Nephron progenitor cell (in vitro differentiated cells): ENCODE results near the gene LIPC.

Experiments
- DNase-seq: peaks from one replicate; pipeline ENCODE4 v3.0.0; 2021
- H3K27ac Mint-ChIP-seq: 2 replicates; pipeline ENCODE4 v1.8.0; 2021; ENCODE audit warnings: mild to moderate bottlenecking, moderate library complexity, mixed read lengths
- H3K27me3 Mint-ChIP-seq: 2 replicates; pipeline ENCODE4 v1.8.0; 2021; ENCODE audit warnings: mild to moderate bottlenecking, low read depth, mixed read lengths; ENCODE audit not compliant: poor library complexity
- H3K36me3 Mint-ChIP-seq: 2 replicates; pipeline ENCODE4 v1.8.0; 2021; ENCODE audit warnings: low read depth, mixed read lengths
- H3K4me1 Mint-ChIP-seq: 2 replicates; pipeline ENCODE4 v1.8.0; 2021; ENCODE audit warnings: mixed read lengths
- H3K4me3 Mint-ChIP-seq: 2 replicates; pipeline ENCODE4 v1.8.0; 2021; ENCODE audit warnings: mild to moderate bottlenecking, moderate library complexity, mixed read lengths
- H3K9me3 Mint-ChIP-seq: 2 replicates; pipeline ENCODE4 v1.8.0; 2021; ENCODE audit warnings: mild to moderate bottlenecking, moderate library complexity, mixed read lengths
- TF ChIP-seq, protein P1 (sequence below): fragments of 200-600 bp; sonication (generic); IDR thresholded peaks from 2 replicates; pipeline ENCODE4 v1.5.0; 2021; ENCODE audit warnings: antibody characterized with exemption

Gene LIPC

GRCh38 chr15:58526647-58527192 is 94.9 kb downstream of the LIPC start:
- Mint-ChIP-seq H3K4me3 (no peak overlapping the region), H3K27me3 (peaks cover 15% of the 10 kb centered on the region), H3K4me1 (peaks cover 31% of the 10 kb centered on the region), H3K27ac (no peak overlapping the region), H3K9me3 (no peaks in the 10 kb centered on the region), H3K36me3 (no peaks in the 10 kb centered on the region)
- TF ChIP-seq, protein P1, sequence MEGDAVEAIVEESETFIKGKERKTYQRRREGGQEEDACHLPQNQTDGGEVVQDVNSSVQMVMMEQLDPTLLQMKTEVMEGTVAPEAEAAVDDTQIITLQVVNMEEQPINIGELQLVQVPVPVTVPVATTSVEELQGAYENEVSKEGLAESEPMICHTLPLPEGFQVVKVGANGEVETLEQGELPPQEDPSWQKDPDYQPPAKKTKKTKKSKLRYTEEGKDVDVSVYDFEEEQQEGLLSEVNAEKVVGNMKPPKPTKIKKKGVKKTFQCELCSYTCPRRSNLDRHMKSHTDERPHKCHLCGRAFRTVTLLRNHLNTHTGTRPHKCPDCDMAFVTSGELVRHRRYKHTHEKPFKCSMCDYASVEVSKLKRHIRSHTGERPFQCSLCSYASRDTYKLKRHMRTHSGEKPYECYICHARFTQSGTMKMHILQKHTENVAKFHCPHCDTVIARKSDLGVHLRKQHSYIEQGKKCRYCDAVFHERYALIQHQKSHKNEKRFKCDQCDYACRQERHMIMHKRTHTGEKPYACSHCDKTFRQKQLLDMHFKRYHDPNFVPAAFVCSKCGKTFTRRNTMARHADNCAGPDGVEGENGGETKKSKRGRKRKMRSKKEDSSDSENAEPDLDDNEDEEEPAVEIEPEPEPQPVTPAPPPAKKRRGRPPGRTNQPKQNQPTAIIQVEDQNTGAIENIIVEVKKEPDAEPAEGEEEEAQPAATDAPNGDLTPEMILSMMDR: no peak
- no peak for DNase-seq

- Mint-ChIP-seq H3K9me3 (no peaks in the 10 kb centered on the region), H3K27ac (no peak overlapping the region), H3K27me3 (peaks cover 15% of the 10 kb centered on the region), H3K4me3 (no peak overlapping the region), H3K36me3 (no peaks in the 10 kb centered on the region), H3K4me1 (peaks cover 22% of the 10 kb centered on the region)
- TF ChIP-seq, protein P1: no peak
- no peak for DNase-seq
These were observed 95.9 kb downstream of the LIPC start for GRCh38 chr15:58527573-58528187.

DNA sequence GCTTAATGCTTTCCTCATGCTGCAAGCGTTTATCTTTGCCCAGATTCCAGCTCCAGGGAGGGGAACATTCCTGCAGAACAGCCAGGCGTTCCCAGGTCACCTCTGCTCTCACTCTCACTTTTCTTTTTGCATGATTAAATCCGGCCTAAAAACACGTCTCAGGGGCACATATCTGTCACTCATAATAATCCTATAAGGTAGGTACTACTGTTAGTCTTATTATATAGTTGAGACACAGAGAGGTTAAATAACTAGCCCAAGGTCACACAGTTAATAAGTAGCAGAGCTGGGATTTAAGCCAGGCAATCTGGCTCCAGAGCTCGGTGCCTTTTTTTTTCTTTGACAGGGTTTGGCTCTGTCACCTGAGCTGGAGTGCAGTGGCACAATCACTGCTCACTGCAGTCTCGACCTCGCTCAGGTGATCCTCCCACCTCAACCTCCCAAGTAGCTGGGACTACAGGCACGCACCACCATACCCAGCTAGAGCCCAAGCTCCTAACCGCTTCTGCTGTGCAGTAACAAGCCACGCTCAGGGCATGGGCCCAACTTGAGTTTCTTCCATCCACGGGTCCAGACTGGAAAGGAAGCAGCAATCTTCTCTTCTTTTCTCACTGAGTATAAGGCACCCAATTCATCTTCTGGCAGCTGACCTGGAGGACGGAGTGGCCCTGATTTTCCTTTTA is 96.5 kb downstream of the LIPC start:
- no peaks in the 10 kb centered on the region for H3K9me3 Mint-ChIP-seq
- H3K36me3 Mint-ChIP-seq: no peaks in the 10 kb centered on the region
- H3K4me1 Mint-ChIP-seq: peaks cover 15% of the 10 kb centered on the region
- H3K27ac Mint-ChIP-seq: peak overlapping the region; percentile 43
- no peak overlapping the region for H3K4me3 Mint-ChIP-seq
- peaks cover 15% of the 10 kb centered on the region for H3K27me3 Mint-ChIP-seq
- TF ChIP-seq, protein P1: no peak
- no peak for DNase-seq

DNA sequence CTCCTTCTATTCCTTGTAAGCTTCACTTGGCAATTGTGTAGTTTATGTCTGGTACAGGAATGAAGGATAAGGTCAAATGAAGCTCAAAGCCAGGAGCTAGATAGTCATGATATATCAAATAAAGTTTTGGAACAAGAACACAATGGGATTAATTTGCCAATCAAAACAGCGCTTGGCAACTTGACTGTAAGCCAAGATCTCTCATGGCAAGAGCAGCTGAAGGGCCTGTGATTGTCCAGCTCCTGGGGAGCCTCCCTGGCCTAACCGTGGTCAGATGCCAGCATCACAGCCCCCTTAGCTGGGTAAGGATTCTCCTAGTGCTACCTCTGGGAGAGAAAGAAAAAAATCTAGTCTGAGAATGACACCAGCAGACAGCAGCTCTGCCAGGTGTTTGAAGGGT is 97.2 kb downstream of the LIPC start:
- H3K27ac Mint-ChIP-seq: no peak overlapping the region
- no peak for DNase-seq
- H3K36me3 Mint-ChIP-seq: no peaks in the 10 kb centered on the region
- peaks cover 8% of the 10 kb centered on the region for H3K4me1 Mint-ChIP-seq
- H3K9me3 Mint-ChIP-seq: no peaks in the 10 kb centered on the region
- H3K27me3 Mint-ChIP-seq: peaks cover 12% of the 10 kb centered on the region
- TF ChIP-seq, protein P1: no peak
- H3K4me3 Mint-ChIP-seq: no peak overlapping the region

DNA sequence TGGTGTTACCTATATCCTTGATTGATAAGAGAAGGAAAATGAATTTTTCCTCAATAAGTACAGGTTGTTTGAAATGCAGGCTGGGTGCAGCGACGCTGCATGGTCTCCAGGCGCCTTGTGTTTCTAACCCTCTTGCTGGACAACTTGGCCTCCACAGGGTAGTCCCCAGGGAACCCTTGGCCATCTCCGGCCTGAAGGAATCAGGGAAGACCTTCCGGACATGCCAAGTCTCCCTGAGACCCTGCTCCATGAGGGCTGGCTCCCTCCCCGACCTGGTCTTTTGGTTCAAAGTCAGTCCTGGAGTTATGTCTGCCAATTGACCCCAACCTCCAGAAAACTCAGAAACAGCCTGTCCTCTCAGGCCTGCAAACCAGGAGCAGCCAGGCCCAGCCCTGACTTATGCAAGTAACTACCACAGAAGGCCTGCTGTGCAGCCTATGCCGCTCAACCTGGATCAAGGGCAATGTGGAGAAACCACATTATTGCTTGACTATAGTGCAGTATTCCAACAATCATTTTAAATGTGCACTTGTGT is 98.3 kb downstream of the LIPC start:
- Mint-ChIP-seq H3K27ac (no peak overlapping the region), H3K4me3 (no peak overlapping the region), H3K27me3 (peaks cover 15% of the 10 kb centered on the region), H3K36me3 (no peaks in the 10 kb centered on the region), H3K4me1 (peaks cover 6% of the 10 kb centered on the region), H3K9me3 (no peaks in the 10 kb centered on the region)
- DNase-seq: no peak
- TF ChIP-seq, protein P1: no peak
